ENCODE data around the gene RNF20.

The RNF20 gene

DNA sequence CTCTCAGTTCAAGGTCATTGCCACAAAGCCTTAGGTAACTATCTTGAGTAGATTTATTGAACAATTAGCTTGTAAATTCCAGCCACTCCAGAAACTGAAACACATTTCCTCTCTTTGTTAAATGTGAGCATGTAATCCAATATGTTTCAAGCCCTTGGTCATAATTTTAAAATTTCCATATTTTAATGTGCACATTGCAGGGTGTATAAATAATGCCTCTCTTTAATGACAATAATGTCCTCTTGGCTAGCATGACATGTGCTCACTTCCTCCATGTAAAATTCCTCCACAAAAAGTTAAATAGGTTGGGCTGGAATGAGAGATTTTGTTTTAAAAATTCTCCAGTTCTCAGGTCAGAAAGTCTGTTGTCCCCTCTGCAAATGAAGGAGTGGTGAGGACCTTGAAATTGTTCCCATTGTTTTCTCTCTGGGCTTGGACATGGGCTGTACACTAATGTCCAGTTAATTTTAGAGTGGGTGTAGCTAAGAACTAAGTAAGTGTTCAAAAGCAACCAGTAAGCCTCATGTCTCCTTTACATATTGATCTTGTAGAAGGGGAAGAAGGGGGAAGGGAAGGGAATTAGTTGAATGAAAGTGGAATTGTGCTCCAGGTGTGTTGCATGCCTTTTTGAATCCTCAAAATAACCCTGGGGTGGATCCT lies 58.3 kb downstream of the RNF20 start:
- DNase-seq: no peak

DNA sequence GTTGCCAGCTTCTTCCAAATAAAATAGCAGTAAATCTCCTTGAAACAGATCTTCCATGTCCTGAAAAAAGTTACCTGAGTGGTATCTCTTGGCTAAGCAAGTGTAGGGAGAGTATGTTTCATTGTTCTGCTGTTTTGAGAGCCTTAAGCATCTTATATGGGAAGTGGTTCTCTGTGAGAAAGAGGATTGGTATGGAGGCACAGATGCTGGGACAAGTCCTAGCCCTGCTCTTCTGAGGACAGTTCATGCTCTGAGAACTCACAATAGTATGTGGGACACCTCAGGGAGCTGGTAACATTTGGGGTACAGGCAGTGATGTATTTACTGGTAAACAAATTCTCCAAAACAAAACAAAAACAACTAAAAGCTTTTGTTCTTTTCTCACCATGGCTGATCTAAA lies 59.1 kb downstream of the RNF20 start:
- no peak for DNase-seq

DNA sequence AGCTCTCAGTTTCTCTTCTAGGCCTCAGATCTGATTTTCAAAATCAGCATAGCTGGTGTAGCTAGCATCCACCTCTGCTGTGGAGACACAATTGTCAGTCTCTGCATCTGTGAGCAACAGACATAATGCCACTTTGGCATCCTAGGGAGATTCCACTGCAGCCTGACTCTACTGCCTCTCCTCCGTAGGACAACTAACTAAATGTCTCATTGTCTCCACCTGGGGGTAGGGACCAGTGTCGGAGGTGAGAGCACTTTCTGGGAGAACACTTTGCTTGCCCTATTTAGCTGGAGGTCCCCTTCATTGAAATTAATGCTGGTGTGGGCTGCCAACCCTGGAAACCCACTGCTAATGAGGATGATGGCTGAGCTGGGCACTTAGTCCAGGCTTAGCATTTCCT lies 59.7 kb downstream of the RNF20 start:
- no peak for DNase-seq

DNA sequence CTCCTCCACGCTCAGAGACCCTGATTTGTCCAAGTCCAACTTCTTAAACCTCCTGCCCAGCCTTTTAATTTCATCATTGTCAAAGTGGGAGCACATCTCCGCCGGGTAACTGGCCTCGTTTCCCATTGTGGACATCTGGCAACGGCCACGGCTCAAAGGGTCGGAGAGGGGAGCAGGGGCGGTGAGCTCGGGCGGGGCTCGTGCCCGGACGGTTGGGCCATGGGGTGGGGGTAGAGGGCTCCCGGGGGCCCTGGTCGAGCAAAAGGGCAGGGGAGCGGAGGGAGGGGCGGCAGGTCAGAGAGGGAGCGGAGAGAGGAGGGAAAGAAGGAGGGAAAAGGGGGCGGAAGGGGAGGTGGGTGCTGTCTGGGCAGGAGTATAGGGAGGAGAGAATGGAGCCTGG lies 61.1 kb downstream of the RNF20 start, which contains the start of gene PPP3R2:
TSS of gene PPP3R2 (minus strand) at position 174 of the 400 bp plus-strand sequence. CDS start at position 126, 48 bp downstream.
- no peak for DNase-seq

DNA sequence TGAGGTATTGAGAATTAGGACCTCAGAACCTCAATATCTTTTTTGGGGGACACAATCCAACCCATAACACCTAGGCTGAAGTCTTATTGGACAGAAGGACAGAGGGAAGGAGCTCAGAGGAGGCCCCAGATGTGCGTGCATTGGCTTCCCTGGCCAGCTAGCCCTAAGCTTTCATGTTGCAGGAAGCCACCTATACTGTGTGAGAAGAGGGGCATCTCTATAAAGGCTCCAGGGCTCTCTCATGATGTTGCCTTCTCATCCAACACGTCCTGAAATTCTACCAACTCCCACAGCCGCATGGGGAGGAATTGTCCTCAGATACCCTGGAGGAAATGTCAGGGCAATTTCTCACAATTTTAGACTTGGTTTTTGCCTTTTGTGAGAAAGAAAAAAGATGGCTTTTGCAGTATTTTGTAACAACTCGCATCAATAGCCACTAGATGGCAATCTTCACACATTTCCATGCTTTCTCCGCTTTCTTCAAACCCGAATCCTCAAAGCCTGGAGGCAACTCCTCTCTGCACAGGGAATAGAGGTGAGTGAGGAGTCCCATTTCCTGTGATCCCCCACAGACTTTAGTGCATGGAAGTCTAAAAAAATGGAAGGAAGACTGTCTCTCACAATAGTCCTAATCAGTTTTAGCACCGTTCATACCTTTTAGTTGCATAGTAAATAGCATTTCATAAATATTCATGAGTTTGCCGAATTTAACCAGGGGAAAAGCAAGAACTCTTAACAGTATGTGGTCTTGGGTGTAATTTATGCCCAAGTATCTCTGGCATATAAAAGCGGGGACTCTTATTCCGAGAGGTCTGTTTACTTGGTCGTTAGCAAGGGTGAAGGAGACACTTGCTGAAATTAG lies 68.5 kb downstream of the RNF20 start:
- DNase-seq: no peak

DNA sequence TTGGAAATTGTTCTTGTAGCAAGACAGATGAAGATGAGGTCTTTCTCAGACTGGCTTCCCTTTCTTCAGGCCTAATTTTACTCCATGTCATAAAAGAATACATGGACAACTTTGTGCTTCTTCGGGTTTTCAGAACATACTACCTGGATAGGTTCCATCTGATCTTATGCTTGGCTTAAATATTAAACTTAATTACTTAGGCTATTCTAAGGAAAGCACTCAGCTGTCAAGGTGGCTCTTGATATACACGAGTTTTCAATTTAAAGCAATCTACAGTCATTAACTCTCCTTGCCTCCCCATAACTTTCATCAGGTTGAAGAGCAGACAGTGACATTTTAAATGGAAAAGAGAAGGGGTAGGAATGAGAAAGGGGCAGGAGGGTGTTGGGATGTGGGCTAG lies 70.6 kb downstream of the RNF20 start:
- DNase-seq: no peak

DNA sequence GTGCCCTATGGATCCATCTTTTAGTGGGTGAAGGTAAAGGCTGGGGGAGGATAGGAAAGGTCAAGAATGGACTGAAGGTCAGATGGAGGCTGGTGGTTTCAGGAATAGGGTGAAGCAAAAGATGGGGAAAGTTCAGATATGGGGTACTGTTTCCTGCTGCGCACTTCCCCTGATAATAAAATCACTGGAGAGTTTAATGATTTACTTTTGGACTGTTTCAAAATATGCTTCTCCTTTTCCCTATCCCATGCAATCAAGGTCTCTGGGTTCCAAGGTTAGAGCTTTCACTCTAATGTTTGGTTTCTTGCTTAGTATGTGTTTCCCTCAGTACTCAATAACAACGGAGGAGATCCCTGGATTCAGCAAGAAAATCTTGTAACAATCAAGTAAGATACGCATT lies 71.9 kb downstream of the RNF20 start:
- no peak for DNase-seq

Measured in activated CD8-positive, alpha-beta memory T cell treated with anti-CD3 and anti-CD28 coated beads for 24 hours (primary cell).